H9 (cell line): ENCODE data around the gene MCM7. TPM values are rescaled to one million over a fixed set of nuclear protein-coding genes. Genes with fewer than 3 reads are reported as not detected.
A peak's percentile ranks its signal among the peaks of the same experiment; 100 is the strongest.

Experiments used
- DNase-seq: peaks from one replicate; pipeline ENCODE4 v3.0.0-alpha.2; 2017
- H2AFZ ChIP-seq: one replicate; pipeline ENCODE4 v1.6.1; 2013; ENCODE audit warnings: mild to moderate bottlenecking, low read length, control low read depth, moderate library complexity
- H2AK5ac ChIP-seq: 2 replicates; pipeline ENCODE4 v1.6.1; 2013; ENCODE audit warnings: low read length, control low read depth, mixed read lengths; ENCODE audit not compliant: insufficient read length
- H2BK120ac ChIP-seq: one replicate; pipeline ENCODE4 v1.6.1; 2013; ENCODE audit warnings: low read depth, mild to moderate bottlenecking, low read length, control low read depth, inconsistent platforms; ENCODE audit not compliant: poor library complexity, severe bottlenecking
- H2BK12ac ChIP-seq: 2 replicates; pipeline ENCODE4 v1.6.1; 2013; ENCODE audit warnings: low read length, control low read depth, mixed read lengths, low read depth; ENCODE audit not compliant: insufficient read length
- H2BK15ac ChIP-seq: 2 replicates; pipeline ENCODE4 v1.6.1; 2013; ENCODE audit warnings: low read depth, low read length, control low read depth
- H2BK20ac ChIP-seq: one replicate; pipeline ENCODE4 v1.6.1; 2013; ENCODE audit warnings: low read depth, mild to moderate bottlenecking, low read length, control low read depth, inconsistent platforms; ENCODE audit not compliant: poor library complexity, severe bottlenecking
- H2BK5ac ChIP-seq: 2 replicates; pipeline ENCODE4 v1.6.1; 2013; ENCODE audit warnings: low read length, control low read depth, mixed read lengths; ENCODE audit not compliant: insufficient read length
- H3K14ac ChIP-seq: 2 replicates; pipeline ENCODE4 v1.6.1; 2013; ENCODE audit warnings: low read length, control low read depth; ENCODE audit not compliant: insufficient read depth
- H3K18ac ChIP-seq: 2 replicates; pipeline ENCODE4 v1.6.1; 2013; ENCODE audit warnings: low read depth, mild to moderate bottlenecking, mixed read lengths, low read length, control low read depth; ENCODE audit not compliant: insufficient read length
- H3K23ac ChIP-seq: 2 replicates; pipeline ENCODE4 v1.6.1; 2013; ENCODE audit warnings: low read length, control low read depth, mixed read lengths, low read depth; ENCODE audit not compliant: insufficient read length
- H3K23me2 ChIP-seq: 2 replicates; pipeline ENCODE4 v1.6.1; 2013; ENCODE audit warnings: low read depth, mild to moderate bottlenecking, mixed read lengths, low read length, control low read depth; ENCODE audit not compliant: insufficient read length, poor library complexity, severe bottlenecking
- H3K27ac ChIP-seq: 2 replicates; pipeline ENCODE4 v1.5.1; 2013; ENCODE audit warnings: low read length, control low read depth, mixed read lengths, low read depth; ENCODE audit not compliant: insufficient read length
- H3K27me3 ChIP-seq: 2 replicates; pipeline ENCODE4 v1.6.1; 2013; ENCODE audit warnings: low read length, control low read depth, inconsistent platforms; ENCODE audit not compliant: insufficient read depth
- H3K4ac ChIP-seq: 2 replicates; pipeline ENCODE4 v1.6.1; 2013; ENCODE audit warnings: low read depth, mild to moderate bottlenecking, control low read depth, inconsistent platforms, low read length, moderate library complexity
- H3K4me1 ChIP-seq: 2 replicates; pipeline ENCODE4 v1.6.1; 2013; ENCODE audit warnings: low read length, control low read depth, inconsistent platforms; ENCODE audit not compliant: insufficient read depth
- H3K4me2 ChIP-seq: 2 replicates; pipeline ENCODE4 v1.6.1; 2013; ENCODE audit warnings: low read length, control low read depth, mixed read lengths; ENCODE audit not compliant: insufficient read length, insufficient read depth
- H3K56ac ChIP-seq: 2 replicates; pipeline ENCODE4 v1.6.1; 2013; ENCODE audit warnings: low read depth, mild to moderate bottlenecking, mixed read lengths, low read length, control low read depth; ENCODE audit not compliant: insufficient read length
- H3K79me1 ChIP-seq: 2 replicates; pipeline ENCODE4 v1.6.1; 2013; ENCODE audit warnings: low read depth, mild to moderate bottlenecking, moderate library complexity, low read length, control low read depth, inconsistent platforms; ENCODE audit not compliant: insufficient read depth, poor library complexity, severe bottlenecking
- H3K79me2 ChIP-seq: 2 replicates; pipeline ENCODE4 v1.6.1; 2013; ENCODE audit warnings: low read length, control low read depth, inconsistent platforms; ENCODE audit not compliant: insufficient read depth
- H3K9ac ChIP-seq: 2 replicates; pipeline ENCODE4 v1.6.1; 2013; ENCODE audit warnings: low read length, control low read depth, mixed read lengths; ENCODE audit not compliant: insufficient read length; ENCODE audit errors: extremely low read depth
- H3K9me3 ChIP-seq: one replicate; pipeline ENCODE4 v1.6.1; 2013; ENCODE audit warnings: low read depth, low read length, inconsistent platforms; ENCODE audit not compliant: control insufficient read depth
- H3T11ph ChIP-seq: one replicate; pipeline ENCODE4 v1.6.1; 2013; ENCODE audit warnings: mild to moderate bottlenecking, low read length, control low read depth, inconsistent platforms
- H4K20me1 ChIP-seq: one replicate; pipeline ENCODE4 v1.6.1; 2013; ENCODE audit not compliant: control insufficient read depth, insufficient read length, insufficient read depth
- H4K5ac ChIP-seq: 2 replicates; pipeline ENCODE4 v1.6.1; 2013; ENCODE audit warnings: low read depth, mild to moderate bottlenecking, mixed read lengths, low read length, control low read depth; ENCODE audit not compliant: insufficient read length
- H4K8ac ChIP-seq: replicated peaks from 2 replicates; pipeline ENCODE4 v1.6.1; 2013; ENCODE audit warnings: low read length, control low read depth, mixed read lengths, low read depth; ENCODE audit not compliant: insufficient read length
- H4K91ac ChIP-seq: 2 replicates; pipeline ENCODE4 v1.6.1; 2013; ENCODE audit warnings: low read depth, mild to moderate bottlenecking, moderate library complexity, mixed read lengths, low read length, control low read depth; ENCODE audit not compliant: insufficient read length
- H3K27ac Mint-ChIP-seq, 3 experiments: 2 replicates in 2 of 3; 3 replicates in 1 of 3; pipeline ENCODE4 v1.8.0; 2020 to 2021; ENCODE audit warnings: mixed read lengths in 3 of 3, mild to moderate bottlenecking in 1 of 3, moderate library complexity in 1 of 3
- H3K27me3 Mint-ChIP-seq: 2 replicates; pipeline ENCODE4 v1.8.0; 2021; ENCODE audit warnings: low read depth, mild to moderate bottlenecking, moderate library complexity, mixed read lengths
- H3K36me3 Mint-ChIP-seq, 3 experiments: 2 replicates in 2 of 3; 3 replicates in 1 of 3; pipeline ENCODE4 v1.8.0; 2020 to 2021; ENCODE audit warnings: low read depth in 3 of 3, mixed read lengths in 3 of 3; ENCODE audit not compliant: insufficient read depth in 1 of 3
- H3K4me1 Mint-ChIP-seq, 2 experiments: 2 replicates each; pipeline ENCODE4 v1.8.0; 2020; ENCODE audit warnings: mixed read lengths in 2 of 2
- H3K4me3 Mint-ChIP-seq, 2 experiments: 2 replicates in 1 of 2; 3 replicates in 1 of 2; pipeline ENCODE4 v1.8.0; 2020 to 2021; ENCODE audit warnings: mild to moderate bottlenecking in 2 of 2, mixed read lengths in 2 of 2, moderate library complexity in 1 of 2
- H3K9me3 Mint-ChIP-seq, 2 experiments: 2 replicates in 1 of 2; 3 replicates in 1 of 2; pipeline ENCODE4 v1.8.0; 2020; ENCODE audit warnings: mild to moderate bottlenecking in 2 of 2, mixed read lengths in 2 of 2, moderate library complexity in 1 of 2
- CTCF ChIP-seq: fragments of 200-600 bp; sonication (generic); conservative IDR thresholded peaks from 3 replicates; pipeline ENCODE4 v1.8.0; 2021; ENCODE audit warnings: antibody characterized with exemption, mild to moderate bottlenecking
- WGBS: extraction: QIAGEN DNeasy Blood & Tissue Kit; methylation state at CpG from one replicate; pipeline ENCODE4 v1.1.7; 2013; ENCODE audit warnings: missing lambda C conversion rate, low lambda C conversion rate, mixed read lengths; ENCODE audit not compliant: insufficient read length; ENCODE audit errors: extremely low coverage; 5-methylcytosine and 5-hydroxymethylcytosine counted together
- total RNA-seq: library from RNA; stranded (reverse); gene quantifications from 2 replicates; pipeline ENCODE4 v1.2.1, GENCODE V29; 2021

MCM7 gene
- total RNA-seq, 1 experiment from 2014 or later = 390 TPM

DNA sequence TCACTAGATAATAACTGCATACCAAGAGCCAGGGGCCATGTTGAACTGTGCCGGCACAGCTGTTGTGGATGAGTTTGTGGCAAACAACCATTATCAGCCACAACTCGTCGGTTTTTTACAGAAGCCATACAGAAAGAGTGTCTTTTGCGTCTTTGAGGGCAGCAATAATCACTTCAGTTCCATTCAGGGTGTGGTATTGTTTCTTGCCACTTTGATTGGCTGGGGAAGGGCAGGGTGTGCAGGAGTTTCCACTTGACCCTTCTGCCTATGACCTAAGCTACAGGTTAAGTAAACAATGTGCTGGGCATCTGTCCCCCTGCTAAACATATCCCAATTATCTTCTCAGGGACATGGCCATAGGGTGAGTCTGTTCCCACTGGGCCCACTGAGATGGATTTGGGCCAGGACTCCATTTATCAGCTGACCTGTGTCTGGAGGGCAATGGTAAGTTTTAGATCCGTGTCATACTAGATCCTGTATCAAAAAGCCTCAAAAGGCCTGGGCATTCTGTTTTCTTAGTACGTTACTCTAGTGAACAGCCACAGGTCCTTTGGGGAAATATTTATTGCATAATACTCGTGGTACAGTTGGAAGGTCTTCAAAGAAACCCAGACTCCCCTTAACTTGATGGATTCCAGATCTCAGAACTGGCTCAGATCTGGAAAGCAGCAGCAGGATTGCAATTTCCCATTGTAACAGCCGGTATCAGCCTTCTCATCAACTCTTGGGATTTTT is 35.6 kb downstream of the MCM7 start:
- Histone ChIP-seq H2AFZ (no peak overlapping the region), H3K56ac (no peak overlapping the region), H3K14ac (no peak overlapping the region), H4K8ac (no peak overlapping the region), H3K27me3 (no peaks in the 10 kb centered on the region), H2BK15ac (no peak overlapping the region), H2BK120ac (no peak overlapping the region), H3T11ph (no peak overlapping the region), H3K4ac (no peak overlapping the region), H3K9ac (no peak overlapping the region), H2BK5ac (no peak overlapping the region), H3K4me1 (no peaks in the 10 kb centered on the region), H3K23me2 (no peaks in the 10 kb centered on the region), H3K27ac (no peak overlapping the region), H3K4me2 (no peak overlapping the region), H3K18ac (no peak overlapping the region), H2BK12ac (no peak overlapping the region), H3K79me2 (no peaks in the 10 kb centered on the region), H3K23ac (no peak overlapping the region), H3K79me1 (no peaks in the 10 kb centered on the region), H2BK20ac (no peak overlapping the region), H2AK5ac (no peak overlapping the region), H4K5ac (no peak overlapping the region), H4K20me1 (no peaks in the 10 kb centered on the region), H4K91ac (no peak overlapping the region), H3K9me3 (peaks cover 10% of the 10 kb centered on the region)
- TF ChIP-seq CTCF = no peak
- Mint-ChIP-seq H3K27me3 (no peaks in the 10 kb centered on the region; the same call in 1 of the 2 replicates), H3K27ac (peak overlapping the region in 2 of 3 experiments; percentile 51 to 88; a peak in 2 of 7 replicates), H3K4me1 (no peaks in the 10 kb centered on the region), H3K4me3 (no peak overlapping the region), H3K36me3 (peaks cover 46 to 86% (median 67%) of the 10 kb centered on the region in 3 experiments), H3K9me3 (peaks cover 12% of the 10 kb centered on the region in 2 experiments)
- no peak for DNase-seq
- WGBS = no CpG with 5 or more reads among the region's 8 CpGs
